ENCODE data around the gene KCNJ10.

The KCNJ10 gene

GRCh38 chr1:160094291-160094625, 24.3 kb upstream of the KCNJ10 start:
- no peak overlapping the region for H2AFZ ChIP-seq (ENCODE audit: low read depth, low read length, severe bottlenecking)
- H3F3A ChIP-seq (ENCODE audit: insufficient read depth) = no peaks in the 10 kb centered on the region; the same call in 1 of the 2 replicates
- H3K9ac ChIP-seq (ENCODE audit: low read length) = no peak overlapping the region
- no peak overlapping the region for H3K4me3 ChIP-seq (ENCODE audit: insufficient read depth, low read length, poor library complexity, severe bottlenecking)
- no peaks in the 10 kb centered on the region for H3K27me3 ChIP-seq (ENCODE audit: low read length)
- H3K4me2 ChIP-seq (ENCODE audit: low read depth, low read length, poor library complexity, severe bottlenecking) = no peak overlapping the region
- H3K9me2 ChIP-seq (replicated peaks; ENCODE audit: insufficient read depth, low read length) = no peaks in the 10 kb centered on the region
- no peaks in the 10 kb centered on the region for H4K20me1 ChIP-seq (ENCODE audit: low read depth, low read length)
- TF ChIP-seq EZH2phosphoT487 (conservative IDR thresholded peaks at IDR 0.05; ENCODE audit: low read length) (no peak), CTCF (IDR thresholded peaks at IDR 0.05; ENCODE audit: insufficient read depth, low read length, poor library complexity, severe bottlenecking) (no peak)
- H3K27ac ChIP-seq (ENCODE audit: low read depth, low read length) = no peak overlapping the region
- no peaks in the 10 kb centered on the region for H3K79me2 ChIP-seq (ENCODE audit: insufficient read depth, low read length)
- no peaks in the 10 kb centered on the region for H3K9me3 ChIP-seq (ENCODE audit: insufficient read depth, low read length)
- no peaks in the 10 kb centered on the region for H3K36me3 ChIP-seq (ENCODE audit: low read length)

GRCh38 chr1:160093624-160094290, 23.8 kb upstream of the KCNJ10 start:
- no peak overlapping the region for H3K4me2 ChIP-seq (ENCODE audit: low read depth, low read length, poor library complexity, severe bottlenecking)
- H3K27me3 ChIP-seq (ENCODE audit: low read length) = no peaks in the 10 kb centered on the region
- H3K36me3 ChIP-seq (ENCODE audit: low read length) = no peaks in the 10 kb centered on the region
- no peaks in the 10 kb centered on the region for H3F3A ChIP-seq (ENCODE audit: insufficient read depth)
- H3K9ac ChIP-seq (ENCODE audit: low read length) = no peak overlapping the region
- no peaks in the 10 kb centered on the region for H3K79me2 ChIP-seq (ENCODE audit: insufficient read depth, low read length)
- H3K27ac ChIP-seq (ENCODE audit: low read depth, low read length) = no peak overlapping the region
- no peaks in the 10 kb centered on the region for H4K20me1 ChIP-seq (ENCODE audit: low read depth, low read length)
- H3K9me3 ChIP-seq (ENCODE audit: insufficient read depth, low read length) = no peaks in the 10 kb centered on the region
- H3K9me2 ChIP-seq (replicated peaks; ENCODE audit: insufficient read depth, low read length) = no peaks in the 10 kb centered on the region
- H2AFZ ChIP-seq (ENCODE audit: low read depth, low read length, severe bottlenecking) = no peak overlapping the region
- no peak for TF ChIP-seq EZH2phosphoT487 (conservative IDR thresholded peaks at IDR 0.05; ENCODE audit: low read length)
- TF ChIP-seq CTCF (IDR thresholded peaks at IDR 0.05; ENCODE audit: insufficient read depth, low read length, poor library complexity, severe bottlenecking) = no peak
- no peak overlapping the region for H3K4me3 ChIP-seq (ENCODE audit: insufficient read depth, low read length, poor library complexity, severe bottlenecking)

GRCh38 chr1:160093069-160093395, 23.1 kb upstream of the KCNJ10 start:
- Histone ChIP-seq H3K9ac (ENCODE audit: low read length) (no peak overlapping the region), H3K9me2 (replicated peaks; ENCODE audit: insufficient read depth, low read length) (no peaks in the 10 kb centered on the region), H4K20me1 (ENCODE audit: low read depth, low read length) (no peaks in the 10 kb centered on the region), H3K27ac (ENCODE audit: low read depth, low read length) (no peak overlapping the region), H3K79me2 (ENCODE audit: insufficient read depth, low read length) (no peaks in the 10 kb centered on the region), H3F3A (ENCODE audit: insufficient read depth) (no peaks in the 10 kb centered on the region), H3K4me2 (ENCODE audit: low read depth, low read length, poor library complexity, severe bottlenecking) (no peak overlapping the region), H3K27me3 (ENCODE audit: low read length) (no peaks in the 10 kb centered on the region), H3K36me3 (ENCODE audit: low read length) (no peaks in the 10 kb centered on the region), H3K4me3 (ENCODE audit: insufficient read depth, low read length, poor library complexity, severe bottlenecking) (no peak overlapping the region), H2AFZ (ENCODE audit: low read depth, low read length, severe bottlenecking) (no peak overlapping the region), H3K9me3 (ENCODE audit: insufficient read depth, low read length) (no peaks in the 10 kb centered on the region)
- TF ChIP-seq CTCF (IDR thresholded peaks at IDR 0.05; ENCODE audit: insufficient read depth, low read length, poor library complexity, severe bottlenecking) = no peak
- no peak for TF ChIP-seq EZH2phosphoT487 (conservative IDR thresholded peaks at IDR 0.05; ENCODE audit: low read length)
